GM19043 (cell line): Measurements from ENCODE around the gene LRRK2.

Experiments
- ATAC-seq: cut with Tn5 transposase; IDR thresholded peaks from one replicate; pipeline ENCODE4 v1.9.1; 2021; ENCODE audit warnings: low read depth; ENCODE audit not compliant: unreplicated experiment

LRRK2 gene

DNA sequence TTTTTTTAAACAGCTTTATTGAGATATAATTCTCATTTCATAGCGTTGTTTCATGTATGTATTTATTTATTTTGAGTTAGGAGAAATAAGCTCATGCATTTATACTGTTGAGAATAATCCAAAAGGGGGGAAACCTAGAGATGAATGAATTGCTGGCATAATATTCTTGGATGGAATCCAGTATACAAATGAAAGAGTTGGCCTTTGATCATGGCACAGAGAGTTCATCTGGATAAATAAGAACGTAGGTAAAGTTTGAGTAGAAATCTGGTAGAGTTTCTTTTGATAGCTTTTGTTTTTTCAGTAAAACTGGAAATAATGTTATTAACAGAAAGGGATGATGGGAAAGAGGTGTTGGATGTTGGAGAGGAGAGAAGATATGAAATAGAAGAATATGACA is 166.2 kb downstream of the LRRK2 start:
- ATAC-seq, result no peak

DNA sequence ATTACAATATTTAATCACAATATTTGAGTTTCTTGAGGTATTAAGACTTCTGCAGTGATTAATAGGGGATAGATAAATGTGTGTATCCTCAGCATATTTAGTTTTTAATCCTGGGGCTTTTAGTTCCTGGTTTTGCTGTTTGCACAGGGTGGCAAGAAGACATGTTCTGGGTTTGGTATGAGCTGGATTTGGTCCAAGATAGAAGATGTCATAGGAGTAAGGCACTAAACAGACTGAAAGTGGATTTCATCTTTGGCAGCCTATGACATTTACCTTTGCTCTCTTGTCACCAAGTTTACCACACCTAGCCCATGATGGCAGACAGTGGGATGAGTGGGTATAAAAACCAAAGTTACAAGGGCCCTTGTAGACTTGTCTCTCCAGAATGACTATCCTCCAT is 168.2 kb downstream of the LRRK2 start:
- ATAC-seq, result no peak

DNA sequence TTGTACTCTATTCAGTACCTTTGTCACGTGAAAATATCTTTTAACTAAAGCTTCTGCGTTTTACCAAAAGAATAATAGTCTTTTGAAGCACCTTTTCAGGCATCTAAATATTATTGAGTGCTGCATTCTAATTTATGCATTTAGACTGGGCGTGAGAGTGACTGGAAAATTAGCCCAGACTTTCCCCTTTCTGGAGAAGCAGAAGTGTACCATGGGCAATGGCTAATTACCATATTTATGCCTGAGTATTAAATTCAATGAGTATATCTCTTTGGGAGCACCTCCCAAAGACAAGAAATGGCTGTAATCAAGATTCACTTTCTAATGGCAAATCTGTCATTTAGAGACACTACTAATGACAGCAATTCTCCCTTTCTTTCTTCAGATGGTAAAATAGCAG is 174.9 kb downstream of the LRRK2 start:
- ATAC-seq, result no peak

DNA sequence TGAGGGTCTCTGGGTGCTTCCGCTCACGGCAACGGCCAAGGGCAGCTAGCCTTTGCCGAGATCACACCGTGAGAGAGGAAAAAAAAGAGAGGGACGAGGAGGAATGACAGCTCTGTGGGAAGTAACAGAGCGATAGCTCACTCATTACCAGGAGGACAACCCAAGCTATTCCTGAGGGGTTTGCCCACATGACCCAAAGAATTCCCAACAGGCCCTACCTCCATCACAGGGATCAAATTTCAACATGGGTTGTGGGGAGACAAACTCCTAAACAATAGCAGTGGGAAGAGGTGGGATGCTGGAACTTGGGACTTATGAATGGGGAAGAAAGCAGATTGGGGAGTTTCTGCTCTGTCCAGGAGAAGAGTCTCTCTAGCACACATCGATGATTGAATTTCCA is 180.6 kb downstream of the LRRK2 start:
- no peak for ATAC-seq
